NCI-H2196 treated with DMSO at 0.1 percent for 48 hours (cell line): ENCODE measurements around the gene PNMA8A.
A peak's percentile ranks its signal among the peaks of the same experiment; 100 is the strongest.

Experiments used
- DNase-seq: peaks from one replicate; lab custom pipeline; 2025; ENCODE audit not compliant: unreplicated experiment; lab: John Stamatoyannopoulos, UW

The PNMA8A gene

DNA sequence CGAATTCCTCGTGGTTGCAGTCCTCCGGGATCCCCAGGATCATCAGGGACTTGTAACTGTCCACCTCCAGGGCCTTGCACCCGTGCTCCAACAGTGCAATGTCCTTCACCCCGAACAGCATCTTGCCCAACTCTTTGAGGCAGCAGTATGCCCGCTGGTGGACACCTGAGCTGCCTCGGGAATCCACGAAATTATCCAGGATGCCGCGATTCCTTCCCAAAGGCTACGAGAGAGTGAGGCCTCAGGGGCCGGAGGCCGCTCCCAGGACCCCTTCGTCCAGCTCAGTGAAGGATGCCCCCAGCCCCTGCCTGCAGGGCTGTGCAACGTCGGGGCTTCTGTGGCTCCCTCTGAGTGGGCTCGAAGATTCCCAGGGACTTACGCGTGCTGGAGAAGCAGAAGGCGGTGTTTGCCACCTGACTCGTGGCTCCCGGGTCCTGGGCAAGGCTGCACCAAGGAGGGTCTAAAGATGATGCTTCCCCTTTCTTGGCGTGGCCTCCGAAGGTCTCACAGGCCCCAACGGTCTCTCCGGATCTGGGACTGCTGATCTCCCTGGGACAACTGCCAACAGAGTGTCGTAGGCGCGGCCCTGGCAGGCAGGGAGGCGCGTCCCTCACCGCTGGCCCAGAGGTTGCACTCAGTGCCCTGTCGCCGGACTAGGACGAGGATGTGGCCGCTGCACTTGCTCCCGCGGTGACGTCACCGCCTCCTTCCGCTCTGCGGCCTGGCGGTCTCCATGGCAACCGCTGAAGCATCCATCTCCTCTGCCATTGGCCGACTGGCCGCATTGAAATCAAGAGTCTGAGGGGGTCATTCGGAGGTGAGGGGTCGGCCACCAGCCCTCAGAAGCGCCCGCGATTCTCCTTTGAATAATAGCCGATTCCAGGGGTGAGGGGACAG, 42.9 kb downstream of the PNMA8A start, which contains the start of gene PNMA8C:
PNMA8C (minus strand) TSS at position 698 of the 897 bp plus-strand sequence; CDS start at position 121, 577 bp downstream.
- DNase-seq: peak; percentile 87

DNA sequence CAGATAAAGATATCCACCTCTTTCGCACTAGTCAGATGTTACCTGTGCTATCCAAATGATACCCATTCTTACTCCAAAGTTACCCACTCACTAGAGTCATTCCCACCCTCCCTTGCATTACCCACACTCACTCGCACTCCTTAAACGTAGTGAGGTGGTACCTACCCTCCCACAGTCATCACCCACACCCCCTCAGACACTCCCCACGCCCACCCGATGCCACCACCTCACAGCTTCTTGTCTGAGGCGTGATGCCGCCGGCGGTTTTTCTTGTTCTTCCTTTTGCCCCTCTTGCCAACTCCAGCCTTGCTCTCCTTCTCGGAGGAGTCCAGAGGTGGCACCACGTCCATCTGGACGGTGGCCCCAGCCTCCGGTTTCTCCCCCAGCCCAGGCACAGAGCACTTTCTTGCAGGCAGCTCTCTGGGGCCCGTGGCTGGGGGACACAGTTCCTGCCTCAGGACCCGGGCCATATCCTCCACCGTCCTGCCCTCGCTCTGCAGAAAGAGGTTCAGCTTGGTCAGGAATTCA, 43.8 kb downstream of the PNMA8A start:
- no peak for DNase-seq

DNA sequence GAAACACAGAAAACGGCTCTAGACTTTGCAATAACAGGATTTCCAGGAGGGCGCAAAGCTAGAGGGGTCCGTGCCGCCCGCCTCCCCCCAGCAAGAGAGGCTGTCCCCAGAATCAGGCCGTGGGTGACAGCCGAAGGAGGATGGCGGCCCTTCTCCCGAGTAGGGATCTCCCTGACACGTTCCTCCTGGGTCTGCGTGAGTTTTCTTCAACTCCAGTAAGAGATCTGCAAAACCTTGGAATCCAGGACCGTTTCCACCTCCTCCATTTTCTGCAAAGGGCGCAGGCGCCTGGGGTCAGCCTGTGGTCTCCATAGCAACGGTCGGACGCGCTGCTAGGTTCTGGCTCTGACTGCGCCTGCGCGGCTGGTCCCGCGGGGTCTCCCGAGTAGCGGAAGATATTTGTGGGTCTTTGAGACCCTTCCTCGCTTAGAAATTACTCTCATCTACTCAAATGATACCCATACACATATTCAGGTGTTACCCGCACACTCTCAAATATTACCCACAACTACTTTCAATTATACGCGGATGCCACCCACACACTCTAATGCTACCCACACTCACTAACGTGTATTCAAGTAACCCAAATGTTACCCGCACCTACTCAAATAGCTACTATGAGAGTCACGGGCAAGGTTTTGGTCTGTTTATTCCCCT, 44.7 kb downstream of the PNMA8A start:
- DNase-seq: peak; percentile 46

DNA sequence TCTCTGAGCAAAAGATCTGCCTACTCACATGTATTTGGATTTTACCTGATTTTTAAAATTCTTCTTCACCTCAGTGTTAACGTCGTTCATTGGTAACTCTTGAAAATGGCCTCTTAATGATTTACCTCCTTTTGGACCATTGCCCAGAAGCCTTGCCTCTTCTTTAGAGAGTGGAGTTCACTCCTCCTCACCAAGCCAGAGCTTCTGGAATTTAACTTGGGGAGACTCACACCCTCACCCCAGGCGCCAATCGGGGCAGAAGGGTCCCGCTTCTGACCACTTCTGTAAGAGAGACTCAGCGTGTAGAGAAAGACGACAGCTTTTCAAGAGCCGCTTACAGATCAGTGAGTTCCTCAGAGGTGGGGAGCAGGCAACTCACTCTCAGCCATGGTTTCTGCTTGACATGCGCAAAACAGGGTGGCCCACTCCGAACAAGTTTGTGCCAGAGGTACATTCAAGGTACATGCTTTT, 45.3 kb downstream of the PNMA8A start:
- no peak for DNase-seq

DNA sequence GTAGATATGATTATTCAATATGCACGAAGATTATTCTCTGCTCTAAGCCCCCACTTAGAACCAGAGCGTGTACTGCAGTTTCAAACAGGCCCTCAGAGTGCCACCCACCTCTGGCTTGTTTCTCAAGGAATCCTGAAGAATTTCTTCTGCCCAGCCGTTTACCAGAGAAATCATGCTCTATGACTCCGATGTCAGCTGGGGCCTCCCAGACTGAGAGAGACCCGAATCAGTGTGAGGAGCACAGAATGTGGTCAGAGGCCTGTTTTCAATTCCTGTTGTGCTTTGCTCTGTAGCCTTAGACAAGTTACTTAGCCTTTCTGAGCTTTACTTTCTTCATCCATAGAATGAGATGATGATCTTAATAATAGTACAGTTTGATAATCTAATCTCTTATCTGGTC, 48.2 kb downstream of the PNMA8A start:
- DNase-seq: no peak

DNA sequence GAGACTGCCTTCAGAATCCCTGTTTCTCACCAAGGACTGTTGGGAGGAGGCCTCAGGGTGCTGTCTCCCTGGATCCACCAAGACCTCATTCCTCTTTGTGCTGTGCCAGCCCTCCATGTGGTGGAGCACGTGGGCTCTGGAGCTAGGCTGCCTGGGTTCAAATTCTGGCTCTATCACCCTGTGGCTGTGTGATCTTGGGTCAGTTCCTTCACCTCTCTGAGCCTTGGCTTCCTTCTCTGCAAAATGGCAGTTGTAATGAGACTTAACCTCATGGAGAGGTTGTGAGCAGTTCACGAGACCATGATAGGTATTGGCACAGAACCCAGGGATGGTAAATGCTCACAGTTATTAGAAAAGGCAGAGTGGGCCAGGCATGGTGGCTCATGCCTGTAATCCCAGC, 49.0 kb downstream of the PNMA8A start:
- DNase-seq: no peak

DNA sequence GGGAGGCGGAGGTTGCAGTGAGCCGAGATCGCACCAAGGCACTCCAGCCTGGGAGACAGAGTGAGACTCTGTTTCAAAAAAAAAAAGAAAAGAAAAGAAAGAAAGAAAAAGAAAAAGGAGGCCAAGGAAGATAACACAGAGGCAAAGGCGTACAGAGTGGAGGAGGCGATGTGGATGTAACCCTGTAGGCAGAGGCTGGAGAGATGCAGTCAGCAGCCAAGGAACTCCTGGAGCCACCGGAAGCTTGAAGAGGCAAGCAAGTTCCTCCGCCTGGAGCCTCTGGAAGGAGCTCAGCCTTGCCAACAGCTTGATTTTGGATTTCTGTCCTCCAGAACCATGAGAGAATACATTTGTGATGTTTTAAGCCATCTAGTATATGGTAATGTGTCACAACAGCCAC, 51.3 kb downstream of the PNMA8A start:
- no peak for DNase-seq
